Islet of Langerhans (tissue), 1 donor: Measurements from ENCODE around the gene PPIF.
"Not testable (repeated sequence)": the region's sequence is repeated elsewhere in the genome, so short reads cannot be mapped to it uniquely, and the experiment has no call there.

Experiments used
- FAIRE-seq: peaks from one replicate; lab custom pipeline; 2011; peaks lifted over from hg19 to GRCh38; lab: Jason Lieb, UNC

Gene PPIF

GRCh38 chr10:79331709-79332108, 15.6 kb upstream of the PPIF start:
- no peak for FAIRE-seq

- not testable (repeated sequence) for FAIRE-seq
Measured at GRCh38 chr10:79332610-79333315, 14.5 kb upstream of the PPIF start.

GRCh38 chr10:79333513-79333912, 13.8 kb upstream of the PPIF start:
- FAIRE-seq: no peak

GRCh38 chr10:79334573-79334972, 12.7 kb upstream of the PPIF start:
- no peak for FAIRE-seq

GRCh38 chr10:79335094-79335469, 12.2 kb upstream of the PPIF start:
- FAIRE-seq: no peak

GRCh38 chr10:79335470-79336235, 11.6 kb upstream of the PPIF start:
- FAIRE-seq: no peak

- FAIRE-seq: no peak
Measured at GRCh38 chr10:79336276-79336675, 11.0 kb upstream of the PPIF start.

GRCh38 chr10:79336739-79337138, 10.5 kb upstream of the PPIF start:
- FAIRE-seq: no peak

- FAIRE-seq: not testable (repeated sequence)
Measured at GRCh38 chr10:79337783-79338469, 9.3 kb upstream of the PPIF start.

- FAIRE-seq: no peak
Measured at GRCh38 chr10:79339266-79339665, 8.0 kb upstream of the PPIF start.

- no peak for FAIRE-seq
Measured at GRCh38 chr10:79340646-79341244, 6.5 kb upstream of the PPIF start.

- peak; percentile 90 for FAIRE-seq
Measured at GRCh38 chr10:79342295-79342761, 4.9 kb upstream of the PPIF start.

GRCh38 chr10:79342811-79343561, 4.3 kb upstream of the PPIF start:
- FAIRE-seq: no peak

- FAIRE-seq: no peak
Measured at GRCh38 chr10:79344502-79345195, 2.6 kb upstream of the PPIF start.

GRCh38 chr10:79345241-79346011, 1.8 kb upstream of the PPIF start:
- no peak for FAIRE-seq

GRCh38 chr10:79346012-79346340, 1.3 kb upstream of the PPIF start:
- FAIRE-seq: no peak

GRCh38 chr10:79346388-79347225, 662 bp upstream of the PPIF start:
- no peak for FAIRE-seq

GRCh38 chr10:79347894-79348639, 798 bp downstream of the PPIF start:
- FAIRE-seq: no peak

GRCh38 chr10:79348640-79348988, 1.3 kb downstream of the PPIF start:
- FAIRE-seq: no peak
